GM12878 (cell line): ENCODE results near the gene MPZL1. TPM values are rescaled to one million over a fixed set of nuclear protein-coding genes. Genes with fewer than 3 reads are reported as not detected.

ENCODE experiments used
- ATAC-seq: fragments of 200-7000 bp; cut with Tn5 transposase; 3 replicates; pipeline ENCODE4 v1.9.1; 2020; ENCODE audit warnings: mild to moderate bottlenecking, moderate library complexity
- BruUV-seq: library from RNA; stranded (reverse); fragments of 400-500 nt; replicated peaks from 2 replicates; lab custom pipeline; 2021; lab: Mats Ljungman, UMichigan
- CTCF ChIA-PET: fragments of 300-600 bp; sonication (Branson Sonifier 250); formaldehyde crosslinking; extraction: SDS; loops from one replicate; lab custom pipeline; 2021; ENCODE audit warnings: inconsistent platforms; lab: Yijun Ruan, JAX
- POLR2A ChIA-PET: fragments of 350-600 bp; formaldehyde crosslinking; extraction: SDS; loops from one replicate; lab custom pipeline; 2021; ENCODE audit warnings: inconsistent platforms; lab: Charles Lee
- RAD21 ChIA-PET: fragments of 300-600 bp; sonication (Branson Sonifier 250); formaldehyde crosslinking; loops from one replicate; lab custom pipeline; 2023; ENCODE audit warnings: antibody characterized with exemption; ENCODE audit not compliant: unreplicated experiment; lab: Charles Lee
- SMC1A ChIA-PET: fragments of 300-600 bp; sonication (Branson Sonifier 250); formaldehyde crosslinking; loops from one replicate; lab custom pipeline; 2023; ENCODE audit not compliant: unreplicated experiment, uncharacterized antibody; lab: Charles Lee
- DNase-seq: peaks from one replicate; pipeline ENCODE4 v3.0.0-alpha.2; 2011; ENCODE audit warnings: low read depth, low spot score
- FAIRE-seq: peaks from 3 replicates; lab custom pipeline; 2011; peaks lifted over from hg19 to GRCh38; lab: Jason Lieb, UNC
- H2AFZ ChIP-seq: 2 replicates; pipeline ENCODE4 v1.6.0; 2011; ENCODE audit warnings: low read depth, low read length, control low read depth; ENCODE audit not compliant: control insufficient read depth
- H3K27ac ChIP-seq: 2 replicates; pipeline ENCODE4 v1.5.1; 2011; ENCODE audit warnings: control low read depth; ENCODE audit not compliant: control insufficient read depth, insufficient read depth
- H3K27me3 ChIP-seq, 2 experiments: replicated peaks in 1 of 2; 2 replicates each; pipeline versions ENCODE4 v1.6.0 to v1.6.1; 2011; ENCODE audit warnings: low read length in 1 of 2; ENCODE audit not compliant: control insufficient read depth in 2 of 2, insufficient read depth in 2 of 2
- H3K36me3 ChIP-seq, 2 experiments: 2 replicates each; pipeline ENCODE4 v1.5.1; 2011; ENCODE audit warnings: low read length in 1 of 2; ENCODE audit not compliant: control insufficient read depth in 2 of 2, insufficient read depth in 2 of 2
- H3K4me1 ChIP-seq: 2 replicates; pipeline ENCODE4 v1.6.1; 2011; ENCODE audit warnings: mild to moderate bottlenecking, low read length, moderate library complexity, mixed read lengths; ENCODE audit not compliant: control insufficient read depth, insufficient read depth
- H3K4me2 ChIP-seq: 2 replicates; pipeline ENCODE4 v1.6.0; 2011; ENCODE audit warnings: control low read depth; ENCODE audit not compliant: control insufficient read depth, insufficient read depth
- H3K4me3 ChIP-seq: fragments of 200-600 bp; sonication (generic); 2 replicates; pipeline ENCODE4 v1.5.1; 2016
- H3K79me2 ChIP-seq: 2 replicates; pipeline ENCODE4 v1.6.0; 2011; ENCODE audit warnings: low read length; ENCODE audit not compliant: control insufficient read depth, insufficient read depth
- H3K9ac ChIP-seq: 2 replicates; pipeline ENCODE4 v1.8.0; 2011; ENCODE audit warnings: low read length, control low read depth, mixed read lengths; ENCODE audit not compliant: control insufficient read depth, insufficient read depth
- H3K9me3 ChIP-seq: replicated peaks from 3 replicates; pipeline ENCODE4 v1.5.1; 2011; ENCODE audit warnings: mild to moderate bottlenecking, low read length; ENCODE audit not compliant: control insufficient read depth, insufficient read depth
- H4K20me1 ChIP-seq: 2 replicates; pipeline ENCODE4 v1.6.0; 2011; ENCODE audit not compliant: control insufficient read depth, insufficient read depth
- FOXM1 ChIP-seq: IDR thresholded peaks from 2 replicates; pipeline ENCODE4 v1.6.1; 2012; ENCODE audit warnings: low read depth, mild to moderate bottlenecking, inconsistent platforms, low read length, moderate library complexity
- KAT2A ChIP-seq: conservative IDR thresholded peaks from 2 replicates; pipeline ENCODE4 v1.6.1; 2011; ENCODE audit warnings: low read depth, low read length; ENCODE audit not compliant: control insufficient read depth
- MTA2 ChIP-seq: fragments of 450-650 bp; IDR thresholded peaks from 2 replicates; pipeline ENCODE4 v1.6.1; 2016; ENCODE audit warnings: low read depth, mild to moderate bottlenecking, moderate library complexity
- NFIC ChIP-seq: IDR thresholded peaks from 2 replicates; pipeline ENCODE4 v1.6.1; 2012; ENCODE audit warnings: low read depth, mild to moderate bottlenecking, inconsistent platforms, low read length, moderate library complexity
- RUNX3 ChIP-seq: IDR thresholded peaks from 2 replicates; pipeline ENCODE4 v1.6.1; 2012; ENCODE audit warnings: low read length, inconsistent platforms
- STAT1 ChIP-seq: fragments of 450-650 bp; conservative IDR thresholded peaks from 2 replicates; pipeline ENCODE4 v1.6.1; 2014; ENCODE audit warnings: antibody characterized with exemption, mild to moderate bottlenecking
- WGBS: methylation state at CpG from one replicate; pipeline ENCODE4 v1.1.6; 2016; ENCODE audit warnings: low lambda C conversion rate; ENCODE audit not compliant: insufficient replicate concordance, insufficient coverage; ENCODE audit errors: missing lambda C conversion rate; 5-methylcytosine and 5-hydroxymethylcytosine counted together
- in situ Hi-C: fragments of 300-500 bp; cut with MboI; formaldehyde crosslinking; loops from 9 replicates; pipeline ENCODE4 v1.14.3; 2018; ENCODE audit warnings: mixed read lengths
- intact Hi-C: fragments of 100-400 bp; cut with micrococcal nuclease; formaldehyde crosslinking; loops from one replicate; pipeline ENCODE4 v1.14.2; 2022; ENCODE audit not compliant: unreplicated experiment
- polyA plus RNA-seq, 11 experiments: library from polyadenylated mRNA; depleted of rRNA in 4 of 11; unstranded in 6 of 11; stranded (reverse) in 5 of 11; fragments of >200 nt; fragmentation: Nextera tagmentation in 4 of 11; fragmentation: Illumina TruSeq in 1 of 11; extraction: Ambion mirVana in 4 of 11; extraction: Trizol in 1 of 11; gene quantifications; 1 replicate in 1 of 11; 2 replicates in 10 of 11; pipeline versions ENCODE4 v1.2.1 to v1.2.3, GENCODE V29; 2011 to 2016; ENCODE audit warnings: inconsistent platforms in 2 of 11, missing spikeins in 2 of 11, low read depth in 1 of 11
- total RNA-seq, 4 experiments: library from RNA; depleted of rRNA in 3 of 4; stranded (reverse); fragments of >200 nt in 3 of 4; fragmentation: Illumina TruSeq in 1 of 4; extraction: Trizol in 1 of 4; gene quantifications; 2 replicates each; pipeline versions ENCODE4 v1.2.1 to v1.2.3, GENCODE V29; 2013 to 2021

The MPZL1 gene
- total and polyA plus RNA-seq, 10 of the 15 experiments (the other 5 are each of a cell fraction or from before 2014, with no cell fraction given), result 9.8 to 60.9 (median 45.9) TPM

DNA sequence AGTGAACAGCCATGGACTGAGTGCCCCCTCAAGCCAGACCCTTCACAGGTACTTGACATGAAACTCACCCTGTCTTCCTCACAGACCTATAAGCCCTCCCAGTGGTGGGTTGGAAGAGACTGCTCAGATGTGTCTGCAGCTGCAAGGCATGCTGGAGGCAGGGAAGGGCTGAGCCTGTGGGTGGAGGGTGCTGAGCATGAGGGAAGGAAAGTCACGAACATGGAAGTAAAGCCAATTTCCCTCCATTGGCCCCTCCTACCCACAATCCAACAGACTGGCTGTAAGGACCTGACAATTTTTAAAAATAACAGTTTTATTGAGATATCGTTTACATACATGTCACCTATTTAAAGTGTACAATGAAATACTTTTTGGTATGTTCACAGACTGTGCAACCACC lies 47.6 kb upstream of the MPZL1 start:
- DNase-seq (no peak), FAIRE-seq (no peak), ATAC-seq (no peak)
- 53% methylated on average over 2 of the region's 2 CpGs for WGBS
- Histone ChIP-seq H3K79me2 (peaks cover 29% of the 10 kb centered on the region), H3K4me2 (no peak overlapping the region), H3K36me3 (peaks cover 0 to 3% of the 10 kb centered on the region in 2 experiments; a peak in 1 of 4 replicates), H3K9ac (no peak overlapping the region), H3K27me3 (no peaks in the 10 kb centered on the region), H2AFZ (no peak overlapping the region), H3K9me3 (no peaks in the 10 kb centered on the region; the same call in 2 of the 3 replicates), H4K20me1 (no peaks in the 10 kb centered on the region), H3K4me1 (peaks cover 85% of the 10 kb centered on the region), H3K4me3 (no peak overlapping the region), H3K27ac (peak overlapping the region; percentile 93)
- no TSS peak for BruUV-seq
- TF ChIP-seq RUNX3, result peak; percentile 21; the same call in 1 of the 2 replicates
- TF ChIP-seq STAT1, result no peak
- peak; percentile 16; the same call in 1 of the 2 replicates for TF ChIP-seq NFIC
- no peak for TF ChIP-seq FOXM1
- TF ChIP-seq MTA2, result no peak
- intact Hi-C loops (no loop called here), in situ Hi-C loops (no loop called here)
- RAD21 ChIA-PET, result interaction anchor here (1.1 to 8.3 kb wide), 4 partner anchors 14 to 73 kb away, joined by 4 to 100 read pairs (median 20); partner anchors contain the start of gene RCSD1
- CTCF ChIA-PET, result interaction anchor here (0.8 to 3.6 kb wide), 6 partner anchors 14 to 140 kb away, joined by 3 to 27 read pairs (median 4); no protein-coding TSS in a partner anchor
- SMC1A ChIA-PET, result interaction anchor here (0.6 to 10.3 kb wide), 7 partner anchors 13 to 93 kb away, joined by 3 to 170 read pairs (median 37); partner anchors contain the start of gene RCSD1
- POLR2A ChIA-PET, result interaction anchor here (0.9 to 7.2 kb wide), 5 partner anchors 11 to 44 kb away, joined by 3 to 84 read pairs (median 3); partner anchors contain the start of gene RCSD1

DNA sequence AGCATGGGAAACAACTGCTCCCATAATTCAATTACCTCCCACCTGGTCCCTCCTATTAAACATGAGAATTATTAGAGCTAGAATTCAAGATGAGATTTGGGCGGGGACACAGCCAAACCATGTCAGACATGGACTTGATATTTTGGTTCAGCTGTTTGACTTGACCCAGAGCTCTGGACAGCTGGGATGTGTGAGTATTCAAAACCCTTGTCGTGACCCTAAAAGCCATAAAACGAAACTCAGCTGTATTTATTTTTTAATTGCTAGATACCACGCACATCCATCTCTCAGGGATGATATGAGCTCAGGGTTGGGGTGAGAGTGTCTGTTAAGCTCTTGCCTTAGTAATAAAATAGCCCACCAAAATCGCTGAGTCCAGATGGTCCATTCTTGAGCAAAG lies 46.3 kb upstream of the MPZL1 start:
- DNase-seq (no peak), FAIRE-seq (no peak), ATAC-seq (no peak)
- Histone ChIP-seq H3K9me3 (no peaks in the 10 kb centered on the region; the same call in 2 of the 3 replicates), H3K9ac (no peak overlapping the region), H3K4me3 (no peak overlapping the region), H3K36me3 (peaks cover 0 to 3% of the 10 kb centered on the region in 2 experiments; a peak in 2 of 4 replicates), H3K27ac (peak overlapping the region; percentile 93), H3K27me3 (no peaks in the 10 kb centered on the region), H4K20me1 (no peaks in the 10 kb centered on the region), H3K79me2 (peaks cover 32% of the 10 kb centered on the region), H3K4me2 (peak overlapping the region; percentile 64), H3K4me1 (peaks cover 85% of the 10 kb centered on the region), H2AFZ (no peak overlapping the region)
- BruUV-seq, result no TSS peak
- in situ Hi-C loops, result no loop called here
- ChIA-PET POLR2A (interaction anchor here (1.2 to 7.2 kb wide), 5 partner anchors 8 to 45 kb away, joined by 4 to 84 read pairs (median 10); partner anchors contain the start of gene RCSD1), RAD21 (interaction anchor here (0.5 to 8.3 kb wide), 13 partner anchors 12 to 110 kb away, joined by 3 to 100 read pairs (median 4); partner anchors contain the start of gene RCSD1), SMC1A (interaction anchor here (0.7 to 10.3 kb wide), 20 partner anchors 9 to 175 kb away, joined by 3 to 170 read pairs (median 5); partner anchors contain the start of gene RCSD1), CTCF (interaction anchor here (0.8 to 5.1 kb wide), 10 partner anchors 8 to 404 kb away, joined by 3 to 31 read pairs (median 6); no protein-coding TSS in a partner anchor)
- WGBS, result 92% methylated on average over 5 of the region's 5 CpGs
- no peak for TF ChIP-seq KAT2A
- intact Hi-C loops, result no loop called here
